Measurements from ENCODE around the gene RGS6.

DNA sequence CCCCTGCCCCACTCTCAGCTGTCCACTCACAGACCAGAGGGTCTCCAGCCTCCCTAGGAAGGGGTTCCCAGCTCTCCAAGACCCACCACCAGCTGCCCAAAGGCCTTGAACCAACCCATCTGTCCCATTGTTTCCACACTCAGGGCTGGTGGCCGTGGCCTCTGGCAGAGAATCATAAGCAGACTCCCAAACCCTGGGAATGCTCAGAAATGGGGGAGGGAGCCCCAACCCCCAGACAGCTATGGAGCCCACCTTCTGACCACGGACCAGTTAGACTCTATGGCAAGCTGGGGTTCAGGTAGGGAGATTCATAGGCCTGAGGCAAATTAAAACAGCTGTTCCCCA lies 681.7 kb downstream of the RGS6 start:
- no peak for TF ChIP-seq POLR2A (IDR thresholded peaks at IDR 0.05)
- TF ChIP-seq CTCF (IDR thresholded peaks at IDR 0.05): no peak
- TF ChIP-seq EP300 (IDR thresholded peaks at IDR 0.05): no peak
